Globus pallidus (tissue), 1 donor: ENCODE data around the gene RAB7B.
"Not testable (repeated sequence)": the region's sequence is repeated elsewhere in the genome, so short reads cannot be mapped to it uniquely, and the experiment has no call there.

Source experiments
- DNase-seq: peaks from one replicate; pipeline ENCODE4 v3.0.0-alpha.2; 2015; ENCODE audit warnings: low spot score

RAB7B gene

GRCh38 chr1:206002871-206003801 lies at the start of gene RAB7B:
Gene RAB7B (minus strand): TSS chr1:206003395. CDS start chr1:205994135, 9,260 bp downstream.
- no peak for DNase-seq

- DNase-seq, result not testable (repeated sequence)
These were observed 49.2 kb upstream of the RAB7B start for GRCh38 chr1:206052231-206052865.

- no peak for DNase-seq
These were observed 47.5 kb upstream of the RAB7B start for GRCh38 chr1:206050655-206051235.

- no peak for DNase-seq
These were observed 46.9 kb upstream of the RAB7B start for GRCh38 chr1:206049919-206050600.

- DNase-seq, result no peak
These were observed 46.1 kb upstream of the RAB7B start for GRCh38 chr1:206049293-206049692.

- no peak for DNase-seq
These were observed 45.4 kb upstream of the RAB7B start for GRCh38 chr1:206048582-206048981.

GRCh38 chr1:206047271-206047670 lies 44.1 kb upstream of the RAB7B start:
- no peak for DNase-seq

GRCh38 chr1:206041640-206042039 lies 38.4 kb upstream of the RAB7B start:
- no peak for DNase-seq

- no peak for DNase-seq
These were observed 37.1 kb upstream of the RAB7B start for GRCh38 chr1:206040328-206040727.

- no peak for DNase-seq
These were observed 36.1 kb upstream of the RAB7B start for GRCh38 chr1:206039046-206039973.

- no peak for DNase-seq
These were observed 34.4 kb upstream of the RAB7B start for GRCh38 chr1:206037581-206037980.

- no peak for DNase-seq
These were observed 33.7 kb upstream of the RAB7B start for GRCh38 chr1:206036663-206037455.

GRCh38 chr1:206035027-206035426 lies 31.8 kb upstream of the RAB7B start:
- DNase-seq, result no peak

- DNase-seq, result peak; percentile 35
These were observed 29.4 kb upstream of the RAB7B start for GRCh38 chr1:206032380-206033140.

GRCh38 chr1:206030714-206031113 lies 27.5 kb upstream of the RAB7B start:
- peak; percentile 63 for DNase-seq

- DNase-seq, result no peak
These were observed 27.0 kb upstream of the RAB7B start for GRCh38 chr1:206030191-206030590.

GRCh38 chr1:206029484-206029883 lies 26.3 kb upstream of the RAB7B start:
- DNase-seq, result no peak

- DNase-seq, result no peak
These were observed 22.2 kb upstream of the RAB7B start for GRCh38 chr1:206025283-206025820.

- no peak for DNase-seq
These were observed 20.5 kb upstream of the RAB7B start, which contains the start of gene CTSE for GRCh38 chr1:206023695-206024094. Gene CTSE (minus strand): TSS chr1:206023895. CDS start chr1:206023791, 104 bp downstream.
